Measurements from ENCODE around the gene HJV.
"Not testable (repeated sequence)": the region's sequence is repeated elsewhere in the genome, so short reads cannot be mapped to it uniquely, and the experiment has no call there.

The HJV gene

DNA sequence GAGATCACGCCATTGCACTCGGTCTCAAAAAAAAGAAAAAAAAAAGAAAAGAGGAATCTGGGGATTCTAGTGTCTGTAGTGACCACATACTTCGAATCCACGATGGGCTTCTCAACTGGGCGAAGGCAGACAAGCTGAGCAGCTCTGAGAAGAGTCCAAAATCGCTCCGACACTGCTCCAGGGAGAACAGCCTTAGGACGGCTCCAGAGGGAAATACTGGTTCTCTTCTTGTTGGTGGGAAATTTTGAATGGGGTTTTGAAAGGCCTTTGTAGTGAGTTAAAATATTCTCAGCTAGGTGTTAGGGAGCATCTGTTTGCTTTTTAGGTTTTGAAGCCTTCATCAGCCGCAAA lies 18.3 kb upstream of the HJV start:
- DNase-seq (ENCODE audit: extremely low read depth, low read depth) = no peak

DNA sequence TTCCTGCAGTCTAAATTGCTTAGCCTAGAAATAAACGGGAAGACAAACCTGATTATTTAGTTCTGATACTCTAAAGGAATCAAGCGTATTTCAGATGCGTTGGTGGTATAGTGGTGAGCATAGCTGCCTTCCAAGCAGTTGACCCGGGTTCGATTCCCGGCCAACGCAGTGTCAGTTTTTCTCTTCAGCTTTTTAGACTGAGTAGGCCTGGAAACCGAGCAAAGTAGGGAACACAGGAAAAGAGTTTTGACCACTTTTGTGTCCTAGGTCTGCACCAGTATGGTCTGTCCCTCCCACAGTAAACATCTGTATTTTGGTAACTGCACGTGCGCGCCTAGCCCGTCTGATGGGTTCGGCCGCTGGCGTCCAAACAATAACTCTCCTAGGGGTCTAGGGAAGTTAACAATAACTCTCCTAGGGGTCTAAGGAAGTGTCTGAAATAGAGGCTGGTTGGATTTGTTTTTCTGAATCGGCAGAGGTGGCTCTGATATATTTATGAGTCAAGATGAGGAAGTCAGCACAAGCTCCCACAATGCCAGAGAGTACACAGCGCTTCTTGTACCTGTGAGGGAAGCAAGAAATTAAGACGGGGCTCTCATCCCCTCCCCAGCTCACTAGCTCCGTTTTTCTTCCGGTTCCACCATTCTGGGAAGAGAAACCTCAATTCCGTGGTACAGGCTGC lies 15.6 kb upstream of the HJV start:
- DNase-seq (ENCODE audit: extremely low read depth, low read depth) = peak; percentile 74
- TF ChIP-seq, protein P1, sequence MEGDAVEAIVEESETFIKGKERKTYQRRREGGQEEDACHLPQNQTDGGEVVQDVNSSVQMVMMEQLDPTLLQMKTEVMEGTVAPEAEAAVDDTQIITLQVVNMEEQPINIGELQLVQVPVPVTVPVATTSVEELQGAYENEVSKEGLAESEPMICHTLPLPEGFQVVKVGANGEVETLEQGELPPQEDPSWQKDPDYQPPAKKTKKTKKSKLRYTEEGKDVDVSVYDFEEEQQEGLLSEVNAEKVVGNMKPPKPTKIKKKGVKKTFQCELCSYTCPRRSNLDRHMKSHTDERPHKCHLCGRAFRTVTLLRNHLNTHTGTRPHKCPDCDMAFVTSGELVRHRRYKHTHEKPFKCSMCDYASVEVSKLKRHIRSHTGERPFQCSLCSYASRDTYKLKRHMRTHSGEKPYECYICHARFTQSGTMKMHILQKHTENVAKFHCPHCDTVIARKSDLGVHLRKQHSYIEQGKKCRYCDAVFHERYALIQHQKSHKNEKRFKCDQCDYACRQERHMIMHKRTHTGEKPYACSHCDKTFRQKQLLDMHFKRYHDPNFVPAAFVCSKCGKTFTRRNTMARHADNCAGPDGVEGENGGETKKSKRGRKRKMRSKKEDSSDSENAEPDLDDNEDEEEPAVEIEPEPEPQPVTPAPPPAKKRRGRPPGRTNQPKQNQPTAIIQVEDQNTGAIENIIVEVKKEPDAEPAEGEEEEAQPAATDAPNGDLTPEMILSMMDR (IDR thresholded peaks at IDR 0.05; ENCODE audit: low read depth, low read length) = no peak

More for the DNA sequence above, 18.3 kb upstream of the HJV start:
- TF ChIP-seq, protein P1 (IDR thresholded peaks at IDR 0.05; ENCODE audit: low read depth, low read length) = no peak

DNA sequence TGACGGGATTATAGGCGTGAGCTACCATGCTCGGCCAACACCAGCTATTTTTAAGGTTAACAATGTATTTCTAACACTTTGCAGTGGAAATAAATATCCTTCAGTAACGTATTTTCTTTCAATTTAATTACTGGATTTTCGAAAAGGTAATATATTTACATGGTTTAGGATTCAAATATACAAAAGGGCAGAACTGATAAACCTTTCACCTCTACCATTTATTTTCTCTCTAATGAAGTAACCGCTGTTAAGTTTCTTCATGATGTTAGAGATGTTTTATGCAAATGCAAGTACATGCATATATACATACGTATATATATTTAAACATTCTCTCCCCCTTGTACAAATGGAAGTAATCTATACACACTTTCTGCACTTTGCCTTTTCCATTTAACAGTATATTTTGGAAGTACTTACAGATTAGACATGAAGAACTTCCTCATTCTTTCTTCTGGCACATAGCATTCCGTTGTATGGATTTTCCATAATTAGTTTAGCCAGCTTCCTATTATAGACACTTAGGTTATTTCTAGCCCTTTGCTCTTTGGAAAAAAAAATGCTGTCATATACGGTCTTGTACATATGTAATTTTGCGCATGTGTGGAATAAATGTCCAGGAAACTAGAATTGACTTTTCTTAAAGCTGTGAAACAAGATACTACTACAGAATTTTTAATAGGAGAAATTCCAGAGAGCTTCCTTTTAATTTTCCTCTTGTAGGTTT lies 14.9 kb upstream of the HJV start:
- no peak for DNase-seq (ENCODE audit: extremely low read depth, low read depth)
- TF ChIP-seq, protein P1 (IDR thresholded peaks at IDR 0.05; ENCODE audit: low read depth, low read length) = no peak

DNA sequence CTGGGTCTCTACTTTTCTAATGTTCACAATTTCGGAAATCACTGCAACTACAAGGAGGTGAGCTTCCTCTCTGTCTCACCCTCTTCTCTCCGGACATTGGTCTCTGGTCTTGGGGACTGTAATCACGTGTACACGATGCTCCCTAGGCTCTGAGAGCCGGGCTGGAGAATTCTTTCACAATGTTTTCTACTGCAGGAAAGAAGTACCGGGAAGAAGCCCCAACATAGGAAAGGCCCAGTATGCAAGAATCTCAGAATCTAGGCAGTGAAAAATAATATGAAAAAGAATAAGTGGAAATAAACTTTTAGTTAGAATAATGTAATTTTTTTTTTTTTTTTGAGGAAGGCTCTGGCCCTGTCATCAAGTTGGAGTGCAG lies 13.5 kb upstream of the HJV start:
- no peak for DNase-seq (ENCODE audit: extremely low read depth, low read depth)
- TF ChIP-seq, protein P1 (IDR thresholded peaks at IDR 0.05; ENCODE audit: low read depth, low read length) = no peak

DNA sequence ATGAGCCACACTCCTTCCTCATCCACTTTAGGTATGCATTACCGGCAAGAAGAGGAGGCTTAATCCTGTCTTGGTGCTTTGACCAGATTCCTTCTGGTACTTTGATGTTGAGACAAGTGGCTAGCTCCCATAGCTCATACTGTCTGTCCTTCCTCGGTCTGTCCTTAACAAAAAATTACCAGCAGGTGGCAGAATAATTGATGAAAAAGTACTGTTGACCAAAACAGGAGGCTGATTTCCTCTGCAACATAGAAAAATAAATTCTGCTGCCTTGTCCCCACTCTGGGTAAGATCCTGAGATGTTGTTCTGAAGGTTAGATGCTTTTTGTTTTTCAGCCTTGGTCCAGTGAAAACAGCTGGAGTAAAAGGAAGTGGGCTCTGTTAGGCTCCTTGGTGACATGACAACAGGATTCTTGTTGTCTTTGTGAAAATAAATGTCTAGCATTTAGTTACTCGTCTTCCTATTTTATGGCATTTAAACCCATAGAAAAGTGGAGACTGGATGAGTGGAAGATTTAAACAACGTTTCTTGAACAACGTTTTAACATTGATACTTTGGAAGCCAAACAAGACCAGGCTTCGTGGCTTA lies 11.2 kb upstream of the HJV start:
- TF ChIP-seq, protein P1 (IDR thresholded peaks at IDR 0.05; ENCODE audit: low read depth, low read length) = peak; percentile 55
- DNase-seq (ENCODE audit: extremely low read depth, low read depth) = no peak

DNA sequence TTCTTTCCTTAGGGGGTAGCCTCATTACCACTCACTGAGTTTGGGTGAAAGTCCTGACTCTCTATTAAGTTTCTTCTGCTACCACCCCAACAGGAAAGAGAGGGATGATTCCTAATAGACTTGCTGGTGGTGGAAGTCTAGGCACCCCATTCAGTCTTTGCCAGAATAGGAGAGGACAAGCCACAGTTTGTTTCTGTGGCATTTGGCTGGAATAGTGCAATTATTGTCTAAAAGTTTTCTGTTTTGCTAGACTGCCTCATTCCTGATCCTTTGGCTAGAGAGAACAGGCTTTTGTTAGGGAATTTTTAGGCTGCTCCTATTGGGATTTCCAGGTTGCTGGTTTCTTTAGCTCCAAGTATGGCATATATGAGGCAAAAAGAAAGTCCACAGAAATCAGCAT lies 9.9 kb upstream of the HJV start:
- no peak for DNase-seq (ENCODE audit: extremely low read depth, low read depth)
- TF ChIP-seq, protein P1 (IDR thresholded peaks at IDR 0.05; ENCODE audit: low read depth, low read length) = no peak

DNA sequence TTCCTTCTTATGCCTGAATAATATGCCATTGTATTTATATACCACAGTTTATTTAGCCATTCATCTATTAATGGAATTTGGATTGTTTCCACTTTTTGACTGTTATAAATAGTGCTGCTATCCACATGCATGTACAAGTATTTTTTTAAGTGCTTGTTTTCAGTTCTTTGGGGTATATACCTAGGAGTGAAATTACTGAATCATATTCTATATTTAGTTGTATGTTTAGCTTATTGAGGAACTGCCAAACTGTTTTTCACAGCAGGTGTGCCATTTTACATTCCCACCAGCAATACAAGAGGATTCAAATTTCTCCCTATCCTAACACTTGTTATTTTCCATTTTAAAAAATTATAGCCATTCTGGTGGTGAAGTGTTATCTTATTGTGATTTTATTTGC lies 7.6 kb upstream of the HJV start:
- no peak for DNase-seq (ENCODE audit: extremely low read depth, low read depth)
- TF ChIP-seq, protein P1 (IDR thresholded peaks at IDR 0.05; ENCODE audit: low read depth, low read length) = no peak

DNA sequence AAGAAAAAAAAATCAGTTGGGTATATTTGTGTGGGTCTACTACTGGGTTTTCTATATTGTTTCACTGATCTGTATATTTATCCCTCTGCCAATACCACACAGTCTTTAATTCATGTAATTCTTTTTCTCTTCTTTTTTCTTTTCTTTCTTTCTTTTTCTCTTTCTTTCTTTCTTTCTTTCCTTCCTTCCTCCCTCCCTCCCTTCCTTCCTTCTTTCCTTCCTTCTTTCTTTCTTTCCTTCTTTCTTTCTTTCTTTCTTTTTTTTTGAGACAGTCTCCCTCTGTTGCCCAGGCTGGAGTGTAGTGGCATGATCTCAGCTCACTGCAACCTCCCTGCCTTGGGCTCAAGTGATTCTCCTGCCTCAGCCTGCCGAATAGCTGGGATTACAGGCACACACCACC lies 5.1 kb upstream of the HJV start:
- DNase-seq (ENCODE audit: extremely low read depth, low read depth) = not testable (repeated sequence)

DNA sequence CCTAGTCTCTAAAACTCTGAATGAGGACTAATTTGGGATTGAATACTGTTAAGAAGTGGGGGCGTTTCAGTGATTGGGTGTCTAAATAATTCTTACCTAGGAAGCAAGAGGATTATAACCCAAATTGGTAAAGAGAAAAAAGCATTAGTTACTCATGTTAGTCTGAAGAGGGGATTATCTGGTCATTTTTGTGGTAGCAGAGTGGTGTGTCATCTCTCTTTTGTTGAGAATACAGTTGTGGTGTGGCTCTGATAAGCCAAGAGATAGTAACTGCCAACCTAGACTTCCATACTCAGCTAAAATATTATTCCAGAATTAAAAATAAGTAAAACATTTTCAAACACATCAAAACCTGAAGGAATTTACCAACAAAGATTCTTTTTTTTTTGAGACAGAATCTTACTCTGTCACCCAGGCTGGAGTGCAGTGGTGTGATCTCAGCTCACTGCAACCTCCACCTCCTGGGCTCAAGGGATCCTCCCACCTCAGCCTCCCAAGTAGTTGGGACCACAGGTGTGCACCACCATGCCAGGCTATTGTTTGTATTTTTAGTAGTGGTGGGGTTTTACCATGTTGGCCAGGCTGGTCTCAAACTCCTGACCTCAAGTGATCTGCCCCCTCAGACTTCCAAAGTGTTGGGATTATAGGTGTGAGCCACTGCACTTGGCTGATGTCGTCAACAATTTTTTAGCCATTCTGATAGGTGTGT lies 4.4 kb upstream of the HJV start:
- DNase-seq (ENCODE audit: extremely low read depth, low read depth) = not testable (repeated sequence)

All from AG09319 (cell line).